Measurements from ENCODE around the gene MCF2L.
"Not testable (repeated sequence)": the region's sequence is repeated elsewhere in the genome, so short reads cannot be mapped to it uniquely, and the experiment has no call there.

MCF2L gene

GRCh38 chr13:112940236-112940635 lies 28.8 kb upstream of the MCF2L start:
- peaks cover 8% of the 10 kb centered on the region for H3K27me3 Mint-ChIP-seq
- no peak overlapping the region for H3K4me3 Mint-ChIP-seq
- no peaks in the 10 kb centered on the region for H3K36me3 Mint-ChIP-seq (ENCODE audit: low read depth)
- no peak overlapping the region for H3K27ac Mint-ChIP-seq
- H3K4me1 Mint-ChIP-seq (ENCODE audit: low read depth) = peaks cover 10% of the 10 kb centered on the region
- no peaks in the 10 kb centered on the region for H3K9me3 Mint-ChIP-seq

- Mint-ChIP-seq H3K4me1 (ENCODE audit: low read depth) (peaks cover 10% of the 10 kb centered on the region), H3K4me3 (no peak overlapping the region), H3K27me3 (peaks cover 15% of the 10 kb centered on the region), H3K9me3 (no peaks in the 10 kb centered on the region), H3K27ac (no peak overlapping the region), H3K36me3 (ENCODE audit: low read depth) (no peaks in the 10 kb centered on the region)
Observed at GRCh38 chr13:112941349-112941748, 27.7 kb upstream of the MCF2L start.

GRCh38 chr13:112941765-112942164 lies 27.2 kb upstream of the MCF2L start:
- H3K36me3 Mint-ChIP-seq (ENCODE audit: low read depth); H3K9me3 Mint-ChIP-seq; H3K4me3 Mint-ChIP-seq; H3K27ac Mint-ChIP-seq: not testable (repeated sequence)
- Mint-ChIP-seq H3K27me3 (peaks cover 18% of the 10 kb centered on the region), H3K4me1 (ENCODE audit: low read depth) (peaks cover 10% of the 10 kb centered on the region)

DNA sequence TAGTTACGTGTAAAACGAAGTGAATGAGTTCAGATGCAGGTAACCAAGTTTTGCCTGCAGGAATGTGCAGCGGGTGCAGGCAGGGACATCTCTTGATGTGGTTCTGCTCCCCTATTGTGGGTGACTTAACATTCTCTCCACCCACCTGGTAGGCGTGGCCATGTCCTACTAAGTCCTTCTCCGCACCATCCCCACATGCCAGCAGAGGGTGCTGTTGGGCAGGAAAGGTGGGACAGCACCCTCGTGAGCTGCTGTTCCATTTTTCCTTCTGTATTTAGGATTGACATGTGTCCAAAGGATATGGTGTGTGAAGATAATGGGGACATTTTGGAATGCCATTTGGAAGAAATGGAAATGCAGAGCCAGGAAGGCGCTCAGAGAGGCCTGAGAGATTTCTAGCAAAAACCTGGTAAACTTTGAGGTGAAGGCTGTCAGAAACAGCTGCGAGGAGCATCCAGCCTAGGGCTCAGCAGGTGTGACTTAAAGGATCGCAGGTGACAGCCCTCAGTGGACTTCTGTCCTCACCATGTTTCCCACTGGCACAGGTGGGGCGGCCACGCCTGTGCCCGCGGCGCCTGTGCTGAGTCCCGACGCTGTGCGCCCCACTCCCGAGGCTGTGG lies 26.2 kb upstream of the MCF2L start:
- Mint-ChIP-seq H3K4me1 (ENCODE audit: low read depth) (peaks cover 10% of the 10 kb centered on the region), H3K9me3 (no peaks in the 10 kb centered on the region), H3K27ac (no peak overlapping the region), H3K4me3 (peak overlapping the region; percentile 81), H3K27me3 (peaks cover 22% of the 10 kb centered on the region), H3K36me3 (ENCODE audit: low read depth) (no peaks in the 10 kb centered on the region)

GRCh38 chr13:112943309-112944125 lies 25.5 kb upstream of the MCF2L start:
- H3K36me3 Mint-ChIP-seq (ENCODE audit: low read depth) = no peaks in the 10 kb centered on the region
- no peaks in the 10 kb centered on the region for H3K9me3 Mint-ChIP-seq
- no peak overlapping the region for H3K27ac Mint-ChIP-seq
- peaks cover 10% of the 10 kb centered on the region for H3K4me1 Mint-ChIP-seq (ENCODE audit: low read depth)
- peak overlapping the region; percentile 64 for H3K4me3 Mint-ChIP-seq
- peaks cover 25% of the 10 kb centered on the region for H3K27me3 Mint-ChIP-seq

GRCh38 chr13:112947796-112948195 lies 21.2 kb upstream of the MCF2L start:
- peaks cover 37% of the 10 kb centered on the region for H3K27me3 Mint-ChIP-seq
- H3K36me3 Mint-ChIP-seq (ENCODE audit: low read depth) = no peaks in the 10 kb centered on the region
- no peak overlapping the region for H3K27ac Mint-ChIP-seq

GRCh38 chr13:112951674-112952371 lies 17.2 kb upstream of the MCF2L start:
- peaks cover 22% of the 10 kb centered on the region for H3K27me3 Mint-ChIP-seq
- no peaks in the 10 kb centered on the region for H3K4me1 Mint-ChIP-seq (ENCODE audit: low read depth)
- H3K36me3 Mint-ChIP-seq (ENCODE audit: low read depth) = no peaks in the 10 kb centered on the region
- H3K4me3 Mint-ChIP-seq = no peak overlapping the region
- no peaks in the 10 kb centered on the region for H3K9me3 Mint-ChIP-seq
- no peak overlapping the region for H3K27ac Mint-ChIP-seq

More at GRCh38 chr13:112947796-112948195, 21.2 kb upstream of the MCF2L start:
- peaks cover 2% of the 10 kb centered on the region for H3K4me1 Mint-ChIP-seq (ENCODE audit: low read depth)
- no peaks in the 10 kb centered on the region for H3K9me3 Mint-ChIP-seq
- no peak overlapping the region for H3K4me3 Mint-ChIP-seq

DNA sequence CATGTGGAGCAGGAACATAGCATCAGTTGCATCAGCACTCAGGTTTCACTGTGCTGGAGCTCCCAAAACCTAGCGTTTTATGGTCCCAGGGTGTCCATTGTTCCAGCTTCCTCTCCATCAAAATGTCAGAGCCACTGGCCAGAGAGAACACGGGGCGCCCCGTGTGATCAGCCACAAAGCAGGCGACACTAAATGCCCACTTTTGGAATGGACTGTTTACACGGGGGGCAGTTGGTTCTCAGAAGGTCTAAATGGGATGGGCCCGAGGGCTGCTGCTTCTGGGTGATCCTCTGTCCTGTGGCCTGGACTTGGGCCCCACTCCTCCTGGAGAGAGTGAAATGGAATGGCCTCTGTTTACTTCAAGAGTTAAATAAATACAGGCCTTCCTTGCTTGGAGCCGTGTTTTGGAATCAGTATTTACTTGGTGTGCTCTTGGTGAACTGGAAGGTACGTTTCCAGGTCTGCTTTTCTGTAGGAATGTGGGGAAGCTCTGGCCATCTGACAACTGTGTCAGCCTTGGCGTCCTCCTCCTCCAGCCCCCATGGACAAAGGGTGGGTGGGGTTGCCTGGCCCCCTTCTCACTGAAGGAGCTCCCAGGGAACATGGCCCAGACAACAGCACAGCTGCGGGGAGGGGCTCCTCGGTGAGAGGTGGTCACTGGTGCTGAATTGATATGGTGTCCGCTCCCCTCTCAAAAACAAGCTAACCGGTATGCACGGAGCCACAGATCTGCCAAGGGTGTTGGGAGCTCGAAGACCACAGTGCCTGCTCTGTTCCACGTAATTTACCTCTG lies 16.1 kb upstream of the MCF2L start:
- Mint-ChIP-seq H3K4me1 (ENCODE audit: low read depth) (no peaks in the 10 kb centered on the region), H3K36me3 (ENCODE audit: low read depth) (no peaks in the 10 kb centered on the region), H3K9me3 (no peaks in the 10 kb centered on the region), H3K27ac (no peak overlapping the region), H3K27me3 (peaks cover 17% of the 10 kb centered on the region), H3K4me3 (no peak overlapping the region)

DNA sequence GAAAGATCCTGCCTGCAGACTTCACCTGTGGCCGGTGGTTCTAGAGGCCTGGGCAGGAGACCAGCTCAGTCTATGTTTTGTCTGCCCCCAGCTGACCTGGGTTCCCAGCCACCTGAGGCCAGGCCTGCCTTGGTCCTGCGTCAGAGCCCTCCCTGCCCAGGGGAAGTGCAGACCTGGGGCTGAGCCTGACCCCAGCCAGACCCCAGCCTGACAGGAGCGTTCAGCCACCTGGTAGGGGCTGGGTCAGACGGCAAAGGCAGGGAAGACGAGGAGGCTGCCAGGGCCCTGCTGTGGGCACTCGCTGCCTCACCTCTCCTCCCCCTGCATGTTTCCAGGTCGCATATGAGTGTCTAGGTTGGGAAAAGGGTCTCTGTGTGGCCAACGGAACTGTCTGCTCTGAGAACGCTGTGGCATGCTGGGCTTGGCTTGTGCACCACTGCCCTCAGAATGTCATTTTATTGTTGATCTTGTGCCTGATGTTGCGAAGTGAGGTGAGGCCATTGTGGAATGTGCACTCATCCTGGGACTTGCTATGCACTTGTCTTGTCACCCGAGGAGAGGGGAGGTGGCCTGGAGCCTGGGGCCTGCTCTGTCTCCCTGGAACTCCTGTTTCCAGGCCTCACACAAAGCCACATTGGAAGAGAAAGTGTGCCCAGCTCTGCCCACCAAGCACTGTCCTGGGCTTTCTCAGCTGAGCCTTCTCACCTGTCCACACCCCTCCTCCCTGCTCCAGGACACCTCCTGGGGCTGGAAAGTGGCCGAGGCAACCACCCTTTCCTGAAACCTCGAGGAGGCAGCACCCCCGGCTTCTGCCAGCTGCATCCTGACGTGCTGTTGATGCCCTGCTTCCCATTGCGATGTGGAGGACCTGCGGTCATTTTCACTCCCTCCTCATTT lies 15.2 kb upstream of the MCF2L start:
- H3K4me3 Mint-ChIP-seq = no peak overlapping the region
- no peaks in the 10 kb centered on the region for H3K9me3 Mint-ChIP-seq
- no peaks in the 10 kb centered on the region for H3K36me3 Mint-ChIP-seq (ENCODE audit: low read depth)
- peaks cover 13% of the 10 kb centered on the region for H3K27me3 Mint-ChIP-seq
- no peak overlapping the region for H3K27ac Mint-ChIP-seq
- no peaks in the 10 kb centered on the region for H3K4me1 Mint-ChIP-seq (ENCODE audit: low read depth)

GRCh38 chr13:112954488-112955270 lies 14.3 kb upstream of the MCF2L start:
- H3K4me3 Mint-ChIP-seq = no peak overlapping the region
- no peaks in the 10 kb centered on the region for H3K9me3 Mint-ChIP-seq
- H3K27ac Mint-ChIP-seq = no peak overlapping the region
- H3K36me3 Mint-ChIP-seq (ENCODE audit: low read depth) = no peaks in the 10 kb centered on the region
- H3K27me3 Mint-ChIP-seq = peaks cover 8% of the 10 kb centered on the region
- no peaks in the 10 kb centered on the region for H3K4me1 Mint-ChIP-seq (ENCODE audit: low read depth)

- Mint-ChIP-seq H3K27me3 (peaks cover under 1% of the 10 kb centered on the region), H3K9me3 (no peaks in the 10 kb centered on the region), H3K27ac (no peak overlapping the region), H3K4me1 (ENCODE audit: low read depth) (no peaks in the 10 kb centered on the region), H3K36me3 (ENCODE audit: low read depth) (no peaks in the 10 kb centered on the region), H3K4me3 (no peak overlapping the region)
Observed at GRCh38 chr13:112955271-112955937, 13.6 kb upstream of the MCF2L start.

DNA sequence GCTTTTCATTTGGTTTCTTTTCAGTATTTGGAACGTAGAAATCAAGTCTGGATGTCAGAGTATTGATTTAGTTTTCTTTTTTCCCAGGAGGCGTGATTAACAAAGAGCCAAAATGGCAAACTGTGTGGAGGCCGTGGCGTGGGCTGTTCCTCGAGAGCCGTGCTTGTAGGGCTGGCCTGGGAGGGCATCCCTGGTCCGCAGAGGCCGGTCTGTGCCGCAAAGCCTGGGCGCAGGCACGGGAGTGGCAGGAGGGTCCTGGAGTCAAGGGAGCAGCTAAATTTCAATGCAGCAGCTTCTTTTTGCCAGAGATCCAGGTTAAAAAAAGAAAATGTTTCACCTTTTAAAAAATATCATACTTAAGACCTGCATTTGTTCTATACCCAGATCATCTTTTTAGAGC lies 13.1 kb upstream of the MCF2L start:
- no peaks in the 10 kb centered on the region for H3K9me3 Mint-ChIP-seq
- no peaks in the 10 kb centered on the region for H3K27me3 Mint-ChIP-seq
- H3K36me3 Mint-ChIP-seq (ENCODE audit: low read depth) = no peaks in the 10 kb centered on the region
- no peak overlapping the region for H3K4me3 Mint-ChIP-seq
- no peaks in the 10 kb centered on the region for H3K4me1 Mint-ChIP-seq (ENCODE audit: low read depth)
- H3K27ac Mint-ChIP-seq = no peak overlapping the region

Measured in stimulated activated naive CD8-positive, alpha-beta T cell treated with anti-CD3 and anti-CD28 coated beads, Interleukin-15, Interleukin-2, amounts not matched to agents 100 ng/mL and 50 ng/mL, for 24 hours (primary cell).